GM12801 (cell line): ENCODE measurements around the gene MORC1.

Experiments used
- CTCF ChIP-seq: IDR thresholded peaks from one replicate; pipeline ENCODE4 v1.5.1; 2011; ENCODE audit warnings: control low read depth; ENCODE audit not compliant: insufficient read length; ENCODE audit errors: extremely low read depth

Gene MORC1

GRCh38 chr3:108985844-108986243, 132.1 kb downstream of the MORC1 start:
- no peak for TF ChIP-seq CTCF

GRCh38 chr3:108983051-108983450, 134.9 kb downstream of the MORC1 start:
- TF ChIP-seq CTCF = no peak

GRCh38 chr3:108976058-108976457, 141.9 kb downstream of the MORC1 start:
- no peak for TF ChIP-seq CTCF

- no peak for TF ChIP-seq CTCF
Observed at GRCh38 chr3:108973019-108973418, 144.9 kb downstream of the MORC1 start.

GRCh38 chr3:108972482-108972881, 145.5 kb downstream of the MORC1 start:
- no peak for TF ChIP-seq CTCF

GRCh38 chr3:108970561-108970960, 147.4 kb downstream of the MORC1 start:
- no peak for TF ChIP-seq CTCF

- TF ChIP-seq CTCF = no peak
Observed at GRCh38 chr3:108966773-108967172, 151.2 kb downstream of the MORC1 start.

- TF ChIP-seq CTCF = no peak
Observed at GRCh38 chr3:108959017-108959416, 158.9 kb downstream of the MORC1 start.
